SK-N-SH (cell line): ENCODE data around the gene MORC1. TPM values are rescaled to one million over a fixed set of nuclear protein-coding genes. Genes with fewer than 3 reads are reported as not detected.
"Not testable (repeated sequence)": the region's sequence is repeated elsewhere in the genome, so short reads cannot be mapped to it uniquely, and the experiment has no call there.

Experiments
- CTCF ChIA-PET: fragments of 300-600, 350-600 bp; formaldehyde crosslinking; extraction: SDS; loops from one replicate; lab custom pipeline; 2021; lab: Yijun Ruan, JAX
- POLR2A ChIA-PET: fragments of 350-600 bp; sonication (Branson Sonifier 250); formaldehyde crosslinking; extraction: SDS; loops from one replicate; lab custom pipeline; 2020; ENCODE audit warnings: antibody characterized with exemption, inconsistent platforms; lab: Yijun Ruan, JAX
- DNase-seq: peaks from one replicate; pipeline ENCODE4 v3.0.0; 2012
- H2AFZ ChIP-seq: fragments of 200-600 bp; sonication (generic); 2 replicates; pipeline ENCODE4 v1.8.1; 2016; ENCODE audit warnings: antibody characterized with exemption, mild to moderate bottlenecking, low read depth
- H3F3A ChIP-seq: fragments of 200-600 bp; sonication (generic); replicated peaks from 2 replicates; pipeline ENCODE3; 2016; ENCODE audit warnings: antibody characterized with exemption, mild to moderate bottlenecking; ENCODE audit not compliant: insufficient read depth
- H3K27ac ChIP-seq, 2 experiments: fragments of 200-500 bp in 1 of 2; fragments of 200-600 bp in 1 of 2; sonication (Bioruptor generic) in 1 of 2; sonication (generic), shearing (Covaris generic) in 1 of 2; 2 replicates each; pipeline versions ENCODE4 v1.5.1 to v1.6.1; 2014 to 2016; ENCODE audit warnings: low read depth in 2 of 2, inconsistent platforms in 1 of 2, low read length in 1 of 2, mild to moderate bottlenecking in 1 of 2, mixed read lengths in 1 of 2
- H3K27me3 ChIP-seq: fragments of 200-600 bp; sonication (generic), shearing (Covaris generic); 2 replicates; pipeline ENCODE4 v1.6.1; 2016; ENCODE audit warnings: mixed run types; ENCODE audit not compliant: insufficient read depth
- H3K36me3 ChIP-seq, 2 experiments: fragments of 200-500 bp in 1 of 2; fragments of 200-600 bp in 1 of 2; sonication (Bioruptor generic) in 1 of 2; sonication (generic) in 1 of 2; replicated peaks in 1 of 2; 2 replicates each; pipeline versions ENCODE3 to v1.5.1; 2014 to 2016; ENCODE audit warnings: low read length in 1 of 2, mild to moderate bottlenecking in 1 of 2; ENCODE audit not compliant: insufficient read depth in 2 of 2, control insufficient read depth in 1 of 2
- H3K4me1 ChIP-seq, 2 experiments: fragments of 200-500 bp in 1 of 2; fragments of 200-600 bp in 1 of 2; sonication (Bioruptor generic) in 1 of 2; sonication (generic), shearing (Covaris generic) in 1 of 2; 2 replicates each; pipeline versions ENCODE4 v1.5.1 to v1.6.1; 2014 to 2016; ENCODE audit warnings: low read depth in 1 of 2, low read length in 1 of 2, mixed run types in 1 of 2; ENCODE audit not compliant: insufficient read depth in 2 of 2, control insufficient read depth in 1 of 2
- H3K4me2 ChIP-seq: fragments of 200-600 bp; sonication (generic), shearing (Covaris generic); 2 replicates; pipeline ENCODE4 v1.6.1; 2017; ENCODE audit warnings: mixed run types
- H3K4me3 ChIP-seq, 2 experiments: fragments of 200-500 bp in 1 of 2; fragments of 200-600 bp in 1 of 2; sonication (Bioruptor generic) in 1 of 2; sonication (generic), shearing (Covaris generic) in 1 of 2; 2 replicates each; pipeline versions ENCODE4 v1.5.1 to v1.8.1; 2014 to 2016; ENCODE audit warnings: low read depth in 2 of 2, inconsistent platforms in 1 of 2, low read length in 1 of 2, mild to moderate bottlenecking in 1 of 2, mixed read lengths in 1 of 2, moderate library complexity in 1 of 2
- H3K79me2 ChIP-seq: fragments of 200-600 bp; sonication (generic); 2 replicates; pipeline ENCODE4 v1.8.1; 2017; ENCODE audit warnings: mild to moderate bottlenecking; ENCODE audit not compliant: insufficient read depth
- H3K9ac ChIP-seq: fragments of 200-600 bp; sonication (generic); 2 replicates; pipeline ENCODE4 v1.6.1; 2017; ENCODE audit warnings: mixed run types
- H3K9me2 ChIP-seq: fragments of 200-600 bp; sonication (generic); 2 replicates; pipeline ENCODE4 v1.6.1; 2017; ENCODE audit warnings: mixed run types
- H3K9me3 ChIP-seq: fragments of 200-600 bp; sonication (generic); 2 replicates; pipeline ENCODE4 v1.6.1; 2017; ENCODE audit warnings: mixed run types, mild to moderate bottlenecking, moderate library complexity
- H4K20me1 ChIP-seq: fragments of 200-600 bp; sonication (generic); 2 replicates; pipeline ENCODE4 v1.6.1; 2017; ENCODE audit warnings: mild to moderate bottlenecking, mixed run types; ENCODE audit not compliant: insufficient read depth
- ELF1 ChIP-seq: IDR thresholded peaks from 2 replicates; pipeline ENCODE4 v1.4.0; 2012
- EZH2phosphoT487 ChIP-seq: fragments of 200-600 bp; sonication (generic); IDR thresholded peaks from 2 replicates; pipeline ENCODE4 v1.6.1; 2017; ENCODE audit warnings: low read depth, mixed run types, mild to moderate bottlenecking, antibody characterized with exemption, moderate library complexity, borderline replicate concordance
- FOSL2 ChIP-seq: IDR thresholded peaks from 2 replicates; pipeline ENCODE4 v1.4.0; 2012; ENCODE audit warnings: low read depth, mild to moderate bottlenecking, moderate library complexity, borderline replicate concordance
- FOXM1 ChIP-seq: IDR thresholded peaks from 2 replicates; pipeline ENCODE4 v1.4.0; 2012; ENCODE audit warnings: low read depth, mild to moderate bottlenecking
- MEF2A ChIP-seq: IDR thresholded peaks from 2 replicates; pipeline ENCODE4 v1.4.0; 2012; ENCODE audit warnings: low read depth, borderline replicate concordance
- PBX3 ChIP-seq: IDR thresholded peaks from 2 replicates; pipeline ENCODE4; 2012
- REST ChIP-seq: IDR thresholded peaks from 2 replicates; pipeline ENCODE4 v1.6.1; 2012; ENCODE audit warnings: mild to moderate bottlenecking, low read depth, low read length, moderate library complexity
- RXRA ChIP-seq: IDR thresholded peaks from 2 replicates; pipeline ENCODE4 v1.4.0; 2012; ENCODE audit warnings: low read depth, mild to moderate bottlenecking, borderline replicate concordance
- SIN3A ChIP-seq: IDR thresholded peaks from 2 replicates; pipeline ENCODE4 v1.6.1; 2012; ENCODE audit warnings: low read depth, mild to moderate bottlenecking, low read length, moderate library complexity, borderline replicate concordance
- SMC3 ChIP-seq: IDR thresholded peaks from 2 replicates; pipeline ENCODE4 v1.6.1; 2012; ENCODE audit warnings: low read depth, low read length, improper control_type of control experiment
- TAF1 ChIP-seq: IDR thresholded peaks from 2 replicates; pipeline ENCODE4 v1.6.1; 2012; ENCODE audit warnings: low read depth, mild to moderate bottlenecking, low read length, moderate library complexity, borderline replicate concordance
- TCF12 ChIP-seq: IDR thresholded peaks from 2 replicates; pipeline ENCODE4 v1.4.0; 2012
- YY1 ChIP-seq: IDR thresholded peaks from 2 replicates; pipeline ENCODE4 v1.4.0; 2012; ENCODE audit warnings: low read depth, mild to moderate bottlenecking
- ZBTB33 ChIP-seq: IDR thresholded peaks from 2 replicates; pipeline ENCODE4 v1.4.0; 2012; ENCODE audit warnings: low read depth, borderline replicate concordance
- WGBS: methylation state at CpG from one replicate; pipeline ENCODE4 v1.1.6; 2017; ENCODE audit warnings: low lambda C conversion rate; 5-methylcytosine and 5-hydroxymethylcytosine counted together
- polyA plus RNA-seq, 3 experiments: library from polyadenylated mRNA; depleted of rRNA; stranded (reverse); fragments of >200 nt; gene quantifications; 2 replicates each; pipeline ENCODE4 v1.2.3, GENCODE V29; 2012

MORC1 gene
- polyA plus RNA-seq, 1 of the 3 experiments (the other 2 are of a cell fraction), result not detected

DNA sequence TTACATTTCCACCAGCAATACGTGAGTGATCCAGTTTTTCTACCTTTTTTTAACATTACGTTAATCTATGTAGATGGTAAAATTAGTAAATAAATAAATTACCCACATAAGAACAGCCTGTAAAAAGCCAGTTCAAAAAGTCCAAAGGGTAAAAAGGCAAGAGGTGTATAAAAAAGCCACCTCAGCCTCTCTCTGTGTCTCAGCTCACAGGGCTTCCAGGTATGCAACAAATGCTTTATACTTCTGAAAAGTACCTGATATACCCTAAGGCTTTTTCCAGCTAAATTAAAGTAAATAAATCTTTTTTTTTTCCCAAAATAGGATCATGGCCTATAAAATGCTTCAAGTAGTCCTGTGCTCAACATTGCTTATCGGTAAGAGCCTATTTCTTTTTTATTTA lies 18.6 kb upstream of the MORC1 start, which contains the start of gene C3orf85 (continued):
- TF ChIP-seq RXRA, result no peak

DNA sequence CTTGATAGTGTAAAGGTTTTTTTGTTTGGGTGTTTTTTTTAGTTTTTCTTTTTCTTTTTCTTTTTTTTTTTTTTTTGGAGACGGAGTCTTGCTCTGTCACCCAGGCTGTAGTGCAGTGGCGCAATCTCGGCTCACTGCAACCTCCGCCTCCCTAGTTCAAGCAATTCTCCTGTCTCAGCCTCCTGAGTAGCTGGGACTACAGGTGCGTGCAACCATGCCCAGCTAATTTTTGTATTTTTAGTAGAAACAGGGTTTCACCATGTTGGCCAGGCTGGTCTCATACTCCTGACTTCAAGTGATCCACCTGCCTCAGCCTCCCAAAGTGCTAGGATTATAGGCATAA lies 15.5 kb upstream of the MORC1 start:
- H3K4me2 ChIP-seq, H3K36me3 ChIP-seq, H3F3A ChIP-seq, H3K79me2 ChIP-seq, H2AFZ ChIP-seq, H3K27me3 ChIP-seq, DNase-seq, H3K4me3 ChIP-seq, CTCF ChIA-PET, H4K20me1 ChIP-seq, H3K9me3 ChIP-seq, H3K27ac ChIP-seq, H3K4me1 ChIP-seq, H3K9me2 ChIP-seq, H3K9ac ChIP-seq, POLR2A ChIA-PET: not testable (repeated sequence)
- 65% methylated on average over 5 of the region's 5 CpGs for WGBS

DNA sequence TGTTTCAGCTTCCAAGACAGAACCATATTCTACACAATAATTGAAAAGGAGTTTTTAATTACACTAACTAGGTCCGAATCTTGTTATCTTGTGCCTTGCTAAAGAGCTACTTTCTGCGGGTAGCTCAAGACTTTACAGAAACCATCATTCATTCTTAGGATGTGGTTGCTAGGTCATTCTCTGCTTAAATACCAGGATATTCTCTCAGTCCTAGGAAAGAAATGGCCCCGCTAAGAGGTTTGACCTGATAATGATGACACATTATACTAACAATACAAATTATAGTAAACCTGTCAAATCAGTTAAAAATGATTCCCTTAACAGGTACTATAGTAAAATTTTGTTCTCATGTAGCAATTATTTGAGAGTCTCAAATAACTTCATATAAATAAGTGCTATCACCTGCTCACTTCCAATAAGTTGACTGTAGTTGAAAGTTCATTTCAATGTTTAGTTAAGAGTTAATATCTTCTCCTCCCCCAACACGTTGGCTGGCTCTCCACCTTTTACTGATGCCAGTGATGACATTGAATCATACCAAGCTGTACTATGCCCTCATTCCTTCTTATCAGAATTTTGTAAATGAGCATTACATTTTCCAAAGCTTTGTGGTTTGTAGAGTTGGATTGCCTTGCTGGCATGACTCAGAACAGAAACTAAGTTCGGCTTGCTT lies 15.0 kb upstream of the MORC1 start:
- Histone ChIP-seq H3K4me2 (no peak overlapping the region), H3F3A (no peaks in the 10 kb centered on the region), H2AFZ (no peak overlapping the region), H4K20me1 (no peaks in the 10 kb centered on the region), H3K27ac (no peak overlapping the region), H3K4me3 (no peak overlapping the region), H3K4me1 (no peaks in the 10 kb centered on the region), H3K9me2 (no peaks in the 10 kb centered on the region), H3K36me3 (no peaks in the 10 kb centered on the region), H3K79me2 (no peaks in the 10 kb centered on the region), H3K9ac (no peak overlapping the region), H3K9me3 (no peaks in the 10 kb centered on the region), H3K27me3 (no peaks in the 10 kb centered on the region)
- 46% methylated on average over 5 of the region's 5 CpGs for WGBS
- no peak for DNase-seq
- POLR2A ChIA-PET, result no interaction called here
- CTCF ChIA-PET, result no interaction called here
- no peak for TF ChIP-seq EZH2phosphoT487
- no peak for TF ChIP-seq PBX3
- no peak for TF ChIP-seq ELF1
- TF ChIP-seq TCF12, result no peak
- no peak for TF ChIP-seq MEF2A
- no peak for TF ChIP-seq SMC3
- TF ChIP-seq FOXM1, result no peak
- no peak for TF ChIP-seq REST
- TF ChIP-seq SIN3A, result no peak
- no peak for TF ChIP-seq RXRA
- no peak for TF ChIP-seq TAF1
- no peak for TF ChIP-seq ZBTB33
- no peak for TF ChIP-seq YY1
- no peak for TF ChIP-seq FOSL2
